ENCODE measurements around the gene PHACTR1. TPM values are rescaled to one million over a fixed set of nuclear protein-coding genes. Genes with fewer than 3 reads are reported as not detected.

PHACTR1 gene
- total and polyA plus RNA-seq, 4 donors: 0.31 to 1.5 (median 0.79) TPM

DNA sequence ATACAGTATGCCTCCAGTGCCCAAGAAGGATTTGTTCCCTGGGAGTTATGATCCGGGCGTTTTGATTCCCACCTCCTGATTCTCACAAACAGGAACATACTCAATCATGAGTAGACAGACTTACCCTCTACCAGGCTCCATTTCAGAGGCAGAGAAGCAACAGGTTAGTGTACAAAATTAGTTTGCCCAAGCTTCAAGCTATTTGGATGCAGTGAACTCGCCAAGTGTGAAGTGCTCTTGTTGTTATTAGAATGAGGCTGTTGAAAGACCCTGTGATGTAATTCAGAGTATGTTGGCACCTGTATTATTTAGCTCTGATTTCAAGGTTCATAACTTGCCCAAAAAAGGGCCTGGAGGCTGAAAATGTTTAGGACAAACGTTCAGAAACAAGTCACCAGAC lies 247.0 kb downstream of the PHACTR1 start:
- Histone ChIP-seq H3K9ac (ENCODE audit: low read depth in 1 of 2, low read length in 2 of 2) (no peak overlapping the region), H3K27ac (ENCODE audit: low read depth in 1 of 2, low read length in 2 of 2) (peak overlapping the region in 1 of 2 donors; percentile 16), H3K27me3 (ENCODE audit: control insufficient read depth in 4 of 4, insufficient read depth in 4 of 4, low read length in 3 of 4) (peaks cover 0 to 12% (median 0%) of the 10 kb centered on the region in 4 donors), H3K4me3 (ENCODE audit: low read depth in 1 of 3, low read length in 3 of 3) (no peak overlapping the region), H3K4me1 (ENCODE audit: control insufficient read depth in 4 of 4, insufficient read depth in 4 of 4, low read length in 3 of 4) (no peaks in the 10 kb centered on the region), H3K9me3 (ENCODE audit: control insufficient read depth in 4 of 4, low read length in 3 of 4) (no peaks in the 10 kb centered on the region), H3K36me3 (ENCODE audit: control insufficient read depth in 4 of 4, insufficient read depth in 3 of 4, low read depth in 1 of 4, low read length in 3 of 4) (no peaks in the 10 kb centered on the region)
- no peak for DNase-seq (ENCODE audit: low spot score)
- TF ChIP-seq, protein P1, sequence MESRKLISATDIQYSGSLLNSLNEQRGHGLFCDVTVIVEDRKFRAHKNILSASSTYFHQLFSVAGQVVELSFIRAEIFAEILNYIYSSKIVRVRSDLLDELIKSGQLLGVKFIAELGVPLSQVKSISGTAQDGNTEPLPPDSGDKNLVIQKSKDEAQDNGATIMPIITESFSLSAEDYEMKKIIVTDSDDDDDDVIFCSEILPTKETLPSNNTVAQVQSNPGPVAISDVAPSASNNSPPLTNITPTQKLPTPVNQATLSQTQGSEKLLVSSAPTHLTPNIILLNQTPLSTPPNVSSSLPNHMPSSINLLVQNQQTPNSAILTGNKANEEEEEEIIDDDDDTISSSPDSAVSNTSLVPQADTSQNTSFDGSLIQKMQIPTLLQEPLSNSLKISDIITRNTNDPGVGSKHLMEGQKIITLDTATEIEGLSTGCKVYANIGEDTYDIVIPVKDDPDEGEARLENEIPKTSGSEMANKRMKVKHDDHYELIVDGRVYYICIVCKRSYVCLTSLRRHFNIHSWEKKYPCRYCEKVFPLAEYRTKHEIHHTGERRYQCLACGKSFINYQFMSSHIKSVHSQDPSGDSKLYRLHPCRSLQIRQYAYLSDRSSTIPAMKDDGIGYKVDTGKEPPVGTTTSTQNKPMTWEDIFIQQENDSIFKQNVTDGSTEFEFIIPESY (IDR thresholded peaks at IDR 0.05): no peak
- TF ChIP-seq HNF4A (conservative IDR thresholded peaks at IDR 0.05): no peak
- TF ChIP-seq EGR1 (IDR thresholded peaks at IDR 0.05; ENCODE audit: low read depth in 2 of 2): no peak
- TF ChIP-seq, protein P2, sequence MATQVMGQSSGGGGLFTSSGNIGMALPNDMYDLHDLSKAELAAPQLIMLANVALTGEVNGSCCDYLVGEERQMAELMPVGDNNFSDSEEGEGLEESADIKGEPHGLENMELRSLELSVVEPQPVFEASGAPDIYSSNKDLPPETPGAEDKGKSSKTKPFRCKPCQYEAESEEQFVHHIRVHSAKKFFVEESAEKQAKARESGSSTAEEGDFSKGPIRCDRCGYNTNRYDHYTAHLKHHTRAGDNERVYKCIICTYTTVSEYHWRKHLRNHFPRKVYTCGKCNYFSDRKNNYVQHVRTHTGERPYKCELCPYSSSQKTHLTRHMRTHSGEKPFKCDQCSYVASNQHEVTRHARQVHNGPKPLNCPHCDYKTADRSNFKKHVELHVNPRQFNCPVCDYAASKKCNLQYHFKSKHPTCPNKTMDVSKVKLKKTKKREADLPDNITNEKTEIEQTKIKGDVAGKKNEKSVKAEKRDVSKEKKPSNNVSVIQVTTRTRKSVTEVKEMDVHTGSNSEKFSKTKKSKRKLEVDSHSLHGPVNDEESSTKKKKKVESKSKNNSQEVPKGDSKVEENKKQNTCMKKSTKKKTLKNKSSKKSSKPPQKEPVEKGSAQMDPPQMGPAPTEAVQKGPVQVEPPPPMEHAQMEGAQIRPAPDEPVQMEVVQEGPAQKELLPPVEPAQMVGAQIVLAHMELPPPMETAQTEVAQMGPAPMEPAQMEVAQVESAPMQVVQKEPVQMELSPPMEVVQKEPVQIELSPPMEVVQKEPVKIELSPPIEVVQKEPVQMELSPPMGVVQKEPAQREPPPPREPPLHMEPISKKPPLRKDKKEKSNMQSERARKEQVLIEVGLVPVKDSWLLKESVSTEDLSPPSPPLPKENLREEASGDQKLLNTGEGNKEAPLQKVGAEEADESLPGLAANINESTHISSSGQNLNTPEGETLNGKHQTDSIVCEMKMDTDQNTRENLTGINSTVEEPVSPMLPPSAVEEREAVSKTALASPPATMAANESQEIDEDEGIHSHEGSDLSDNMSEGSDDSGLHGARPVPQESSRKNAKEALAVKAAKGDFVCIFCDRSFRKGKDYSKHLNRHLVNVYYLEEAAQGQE (IDR thresholded peaks at IDR 0.05): no peak
- TF ChIP-seq, protein P3, sequence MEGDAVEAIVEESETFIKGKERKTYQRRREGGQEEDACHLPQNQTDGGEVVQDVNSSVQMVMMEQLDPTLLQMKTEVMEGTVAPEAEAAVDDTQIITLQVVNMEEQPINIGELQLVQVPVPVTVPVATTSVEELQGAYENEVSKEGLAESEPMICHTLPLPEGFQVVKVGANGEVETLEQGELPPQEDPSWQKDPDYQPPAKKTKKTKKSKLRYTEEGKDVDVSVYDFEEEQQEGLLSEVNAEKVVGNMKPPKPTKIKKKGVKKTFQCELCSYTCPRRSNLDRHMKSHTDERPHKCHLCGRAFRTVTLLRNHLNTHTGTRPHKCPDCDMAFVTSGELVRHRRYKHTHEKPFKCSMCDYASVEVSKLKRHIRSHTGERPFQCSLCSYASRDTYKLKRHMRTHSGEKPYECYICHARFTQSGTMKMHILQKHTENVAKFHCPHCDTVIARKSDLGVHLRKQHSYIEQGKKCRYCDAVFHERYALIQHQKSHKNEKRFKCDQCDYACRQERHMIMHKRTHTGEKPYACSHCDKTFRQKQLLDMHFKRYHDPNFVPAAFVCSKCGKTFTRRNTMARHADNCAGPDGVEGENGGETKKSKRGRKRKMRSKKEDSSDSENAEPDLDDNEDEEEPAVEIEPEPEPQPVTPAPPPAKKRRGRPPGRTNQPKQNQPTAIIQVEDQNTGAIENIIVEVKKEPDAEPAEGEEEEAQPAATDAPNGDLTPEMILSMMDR (IDR thresholded peaks at IDR 0.05; ENCODE audit: low read depth, low read length, missing input control): no peak
- no peak for TF ChIP-seq HNF4G (IDR thresholded peaks at IDR 0.05)
- TF ChIP-seq, protein P4, sequence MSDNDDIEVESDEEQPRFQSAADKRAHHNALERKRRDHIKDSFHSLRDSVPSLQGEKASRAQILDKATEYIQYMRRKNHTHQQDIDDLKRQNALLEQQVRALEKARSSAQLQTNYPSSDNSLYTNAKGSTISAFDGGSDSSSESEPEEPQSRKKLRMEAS (IDR thresholded peaks at IDR 0.05): no peak
- no peak for TF ChIP-seq FOXA2 (IDR thresholded peaks at IDR 0.05)
- TF ChIP-seq TAF1 (conservative IDR thresholded peaks at IDR 0.05): no peak
- TF ChIP-seq RAD21 (IDR thresholded peaks at IDR 0.05): no peak
- TF ChIP-seq FOXA1 (IDR thresholded peaks at IDR 0.05): no peak
- TF ChIP-seq, protein P5, sequence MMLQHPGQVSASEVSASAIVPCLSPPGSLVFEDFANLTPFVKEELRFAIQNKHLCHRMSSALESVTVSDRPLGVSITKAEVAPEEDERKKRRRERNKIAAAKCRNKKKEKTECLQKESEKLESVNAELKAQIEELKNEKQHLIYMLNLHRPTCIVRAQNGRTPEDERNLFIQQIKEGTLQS (IDR thresholded peaks at IDR 0.05): no peak
- no peak for TF ChIP-seq GABPA (IDR thresholded peaks at IDR 0.05 in 1 of 2, conservative IDR thresholded peaks at IDR 0.05 in 1 of 2)
- no peak for TF ChIP-seq SP1 (IDR thresholded peaks at IDR 0.05)
- no peak for TF ChIP-seq JUND (IDR thresholded peaks at IDR 0.05)
- TF ChIP-seq NR2F2 (IDR thresholded peaks at IDR 0.05): no peak
- no peak for TF ChIP-seq YY1 (IDR thresholded peaks at IDR 0.05)
- no peak for TF ChIP-seq RXRA (IDR thresholded peaks at IDR 0.05)
- WGBS: 57% methylated on average over 4 of the region's 4 CpGs

Measured in liver (tissue), 9 donors.